Kidney (tissue), 14 donors: ENCODE results near the gene TEX13A. TPM values are rescaled to one million over a fixed set of nuclear protein-coding genes. Genes with fewer than 3 reads are reported as not detected.
A peak's percentile ranks its signal among the peaks of the same experiment; 100 is the strongest.

Experiments
- DNase-seq, 5 donors: peaks; one replicate each; pipeline ENCODE4 v3.0.0-alpha.2; 2013 to 2020
- FAIRE-seq: peaks from 2 replicates; lab custom pipeline; 2012; peaks lifted over from hg19 to GRCh38; lab: Jason Lieb, UNC
- H3K27ac ChIP-seq, 2 donors: one replicate each; pipeline ENCODE4 v1.7.0; 2013; ENCODE audit warnings: low read depth in 2 of 2, low read length in 2 of 2, inconsistent platforms in 1 of 2
- H3K27me3 ChIP-seq: one replicate; pipeline ENCODE4 v1.7.1; 2013; ENCODE audit warnings: low read length, inconsistent platforms; ENCODE audit not compliant: control insufficient read depth, insufficient read depth
- H3K36me3 ChIP-seq, 3 donors: one replicate each; pipeline versions ENCODE4 v1.7.0 to v1.7.1; 2013; ENCODE audit warnings: low read length in 3 of 3, control low read depth in 1 of 3, inconsistent platforms in 1 of 3; ENCODE audit not compliant: insufficient read depth in 3 of 3, control insufficient read depth in 2 of 3
- H3K4me1 ChIP-seq, 3 donors: one replicate each; pipeline versions ENCODE4 v1.7.0 to v1.7.1; 2013; ENCODE audit warnings: low read length in 3 of 3, inconsistent platforms in 1 of 3, low read depth in 1 of 3; ENCODE audit not compliant: control insufficient read depth in 2 of 3, insufficient read depth in 2 of 3
- H3K4me3 ChIP-seq, 3 donors: one replicate each; pipeline versions ENCODE4 v1.7.0 to v1.8.1; 2013; ENCODE audit warnings: low read length in 3 of 3, control low read depth in 1 of 3, inconsistent platforms in 1 of 3
- H3K9ac ChIP-seq, 3 donors: one replicate each; pipeline versions ENCODE4 v1.7.0 to v1.7.1; 2013; ENCODE audit warnings: low read length in 3 of 3, control low read depth in 1 of 3, inconsistent platforms in 1 of 3
- H3K9me3 ChIP-seq, 3 donors: one replicate each; pipeline versions ENCODE4 v1.7.0 to v1.7.1; 2013; ENCODE audit warnings: low read length in 3 of 3, control low read depth in 1 of 3, inconsistent platforms in 1 of 3; ENCODE audit not compliant: control insufficient read depth in 2 of 3, insufficient read depth in 1 of 3
- intact Hi-C: fragments of 100-400 bp; cut with DNase I; formaldehyde crosslinking; loops from one replicate; pipeline ENCODE4 v1.11.1; 2022
- polyA plus RNA-seq: library from polyadenylated mRNA; stranded (reverse); fragments of 350-450 nt; fragmentation: Illumina TruSeq; extraction: RNeasy Lipid Tissue Mini Kit (QIAGEN cat#74804); gene quantifications from one replicate; pipeline ENCODE4 v1.2.3, GENCODE V29; 2014; ENCODE audit warnings: low read depth, low replicate concordance; ENCODE audit not compliant: insufficient read depth
- total RNA-seq: library from RNA; stranded (reverse); fragmentation: NEBNext Ultra II Directional; extraction: Animal tissue kit (Norgen Biotek cat#: 25700); gene quantifications from one replicate; pipeline ENCODE4 v1.2.1, GENCODE V29; 2021
- TF ChIP-seq, protein P1 (sequence below): IDR thresholded peaks from 3 replicates; pipeline ENCODE4 v1.5.1; 2012; ENCODE audit warnings: mild to moderate bottlenecking, moderate library complexity, borderline replicate concordance; ENCODE audit not compliant: insufficient read depth; ENCODE audit errors: extremely low read depth
- donor health status: control.
- donor health status: control.
- donor health status: control.
- donor health status: control.
- donor health status: control.
- donor health status: DM: yes; HTN: yes; CAD: no.
- donor health status: Normal renal cell carcinoma (clear cell type).

TEX13A gene
- total and polyA plus RNA-seq, 2 donors from 2014 or later = not detected

GRCh38 chrX:105228602-105229001, 8.1 kb upstream of the TEX13A start:
- TF ChIP-seq, protein P1, sequence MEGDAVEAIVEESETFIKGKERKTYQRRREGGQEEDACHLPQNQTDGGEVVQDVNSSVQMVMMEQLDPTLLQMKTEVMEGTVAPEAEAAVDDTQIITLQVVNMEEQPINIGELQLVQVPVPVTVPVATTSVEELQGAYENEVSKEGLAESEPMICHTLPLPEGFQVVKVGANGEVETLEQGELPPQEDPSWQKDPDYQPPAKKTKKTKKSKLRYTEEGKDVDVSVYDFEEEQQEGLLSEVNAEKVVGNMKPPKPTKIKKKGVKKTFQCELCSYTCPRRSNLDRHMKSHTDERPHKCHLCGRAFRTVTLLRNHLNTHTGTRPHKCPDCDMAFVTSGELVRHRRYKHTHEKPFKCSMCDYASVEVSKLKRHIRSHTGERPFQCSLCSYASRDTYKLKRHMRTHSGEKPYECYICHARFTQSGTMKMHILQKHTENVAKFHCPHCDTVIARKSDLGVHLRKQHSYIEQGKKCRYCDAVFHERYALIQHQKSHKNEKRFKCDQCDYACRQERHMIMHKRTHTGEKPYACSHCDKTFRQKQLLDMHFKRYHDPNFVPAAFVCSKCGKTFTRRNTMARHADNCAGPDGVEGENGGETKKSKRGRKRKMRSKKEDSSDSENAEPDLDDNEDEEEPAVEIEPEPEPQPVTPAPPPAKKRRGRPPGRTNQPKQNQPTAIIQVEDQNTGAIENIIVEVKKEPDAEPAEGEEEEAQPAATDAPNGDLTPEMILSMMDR = no peak
- no peak for DNase-seq
- Histone ChIP-seq H3K36me3 (no peaks in the 10 kb centered on the region), H3K27me3 (no peaks in the 10 kb centered on the region), H3K4me1 (no peaks in the 10 kb centered on the region), H3K27ac (no peak overlapping the region), H3K4me3 (no peak overlapping the region), H3K9me3 (no peaks in the 10 kb centered on the region), H3K9ac (no peak overlapping the region)
- FAIRE-seq = no peak
- intact Hi-C loops = no loop called here

DNA sequence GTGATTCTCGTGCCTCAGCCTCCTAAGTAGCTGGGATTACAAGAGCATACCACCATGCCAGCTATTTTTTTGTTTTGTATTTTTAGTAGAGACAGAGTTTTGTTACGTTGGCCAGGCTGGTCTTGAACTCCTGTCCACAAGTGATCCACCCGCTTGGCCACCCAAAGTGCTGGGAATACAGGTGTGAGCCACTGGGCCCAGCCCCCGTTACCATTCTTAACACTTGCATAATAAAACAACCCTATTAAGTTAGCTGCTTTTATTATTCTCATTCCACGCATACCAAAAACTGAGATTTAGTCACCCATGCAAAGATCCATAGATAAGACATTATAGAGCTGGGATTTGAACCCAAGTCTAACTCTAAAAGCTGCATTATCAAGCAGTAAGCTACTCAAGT, 6.0 kb upstream of the TEX13A start:
- no peak for FAIRE-seq
- no peaks in the 10 kb centered on the region for H3K36me3 ChIP-seq
- no peak overlapping the region for H3K27ac ChIP-seq
- no peak overlapping the region for H3K4me3 ChIP-seq
- H3K4me1 ChIP-seq = no peaks in the 10 kb centered on the region
- no peaks in the 10 kb centered on the region for H3K27me3 ChIP-seq
- H3K9me3 ChIP-seq = no peaks in the 10 kb centered on the region
- intact Hi-C loops = no loop called here
- TF ChIP-seq, protein P1 = no peak
- no peak for DNase-seq
- no peak overlapping the region for H3K9ac ChIP-seq

DNA sequence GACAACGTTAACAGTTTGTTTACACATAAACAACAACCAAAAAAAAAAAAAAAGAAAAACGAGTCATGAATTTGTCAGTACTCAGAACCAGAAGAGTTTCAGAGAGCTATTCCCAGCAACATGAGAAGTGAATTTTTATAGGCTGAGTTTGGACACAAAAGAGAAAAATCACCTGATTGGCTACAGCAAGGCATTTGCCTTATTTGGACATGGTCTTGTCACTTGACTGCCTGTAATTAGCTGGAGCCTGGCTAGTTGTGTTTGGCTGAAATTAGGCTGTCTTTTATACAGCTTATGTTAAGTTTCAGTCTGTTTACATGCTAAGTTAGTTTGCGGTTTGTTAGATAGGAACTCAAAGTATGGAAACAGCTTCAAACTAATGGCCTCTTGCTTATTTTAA, 880 bp upstream of the TEX13A start:
- no peak overlapping the region for H3K27ac ChIP-seq
- no peaks in the 10 kb centered on the region for H3K36me3 ChIP-seq
- DNase-seq (peak in 1 of 5 donors; percentile 1), FAIRE-seq (no peak)
- H3K9ac ChIP-seq = no peak overlapping the region
- no peak overlapping the region for H3K4me3 ChIP-seq
- no peaks in the 10 kb centered on the region for H3K9me3 ChIP-seq
- no peaks in the 10 kb centered on the region for H3K27me3 ChIP-seq
- intact Hi-C loops = no loop called here
- TF ChIP-seq, protein P1 = no peak
- H3K4me1 ChIP-seq = no peaks in the 10 kb centered on the region
